ENCODE data around the gene GXYLT1.

Gene GXYLT1

GRCh38 chr12:42156232-42156631 lies 11.6 kb upstream of the GXYLT1 start:
- Histone ChIP-seq H3K27me3 (ENCODE audit: insufficient read depth, low read length, poor library complexity, severe bottlenecking) (no peaks in the 10 kb centered on the region), H3K79me2 (ENCODE audit: insufficient read depth, low read length) (no peaks in the 10 kb centered on the region)

GRCh38 chr12:42145552-42146215 lies 1.0 kb upstream of the GXYLT1 start:
- TF ChIP-seq EZH2phosphoT487 (IDR thresholded peaks at IDR 0.05; ENCODE audit: borderline replicate concordance) (no peak), CTCF (conservative IDR thresholded peaks at IDR 0.05; ENCODE audit: low read length) (peak; percentile 35; the same call in 1 of the 2 replicates)
- Histone ChIP-seq H3F3A (ENCODE audit: low read depth) (no peaks in the 10 kb centered on the region), H3K9me2 (replicated peaks; ENCODE audit: low read depth, low read length) (no peaks in the 10 kb centered on the region), H3K9ac (ENCODE audit: low read depth, low read length, poor library complexity, severe bottlenecking) (peak overlapping the region; percentile 69), H3K4me3 (ENCODE audit: low read length, poor library complexity, severe bottlenecking) (peak overlapping the region; percentile 77), H2AFZ (ENCODE audit: low read length) (peak overlapping the region; percentile 85), H3K36me3 (ENCODE audit: insufficient read depth, low read length) (no peaks in the 10 kb centered on the region), H3K4me2 (ENCODE audit: low read depth, low read length, poor library complexity, severe bottlenecking) (peak overlapping the region; percentile 78), H4K20me1 (ENCODE audit: insufficient read depth, low read length, poor library complexity, severe bottlenecking) (peaks cover 33% of the 10 kb centered on the region), H3K9me3 (ENCODE audit: insufficient read depth, low read depth, low read length) (no peaks in the 10 kb centered on the region), H3K4me1 (ENCODE audit: insufficient read depth, low read length, poor library complexity, severe bottlenecking) (peaks cover 28% of the 10 kb centered on the region), H3K27me3 (ENCODE audit: insufficient read depth, low read length, poor library complexity, severe bottlenecking) (no peaks in the 10 kb centered on the region), H3K79me2 (ENCODE audit: insufficient read depth, low read length) (peaks cover 40% of the 10 kb centered on the region)

More at GRCh38 chr12:42156232-42156631, 11.6 kb upstream of the GXYLT1 start:
- no peak overlapping the region for H3K4me3 ChIP-seq (ENCODE audit: low read length, poor library complexity, severe bottlenecking)
- H2AFZ ChIP-seq (ENCODE audit: low read length), result no peak overlapping the region
- TF ChIP-seq CTCF (conservative IDR thresholded peaks at IDR 0.05; ENCODE audit: low read length) (no peak), EZH2phosphoT487 (IDR thresholded peaks at IDR 0.05; ENCODE audit: borderline replicate concordance) (no peak)
- H3K4me2 ChIP-seq (ENCODE audit: low read depth, low read length, poor library complexity, severe bottlenecking), result no peak overlapping the region
- no peaks in the 10 kb centered on the region for H3K9me3 ChIP-seq (ENCODE audit: insufficient read depth, low read depth, low read length)
- no peaks in the 10 kb centered on the region for H3K9me2 ChIP-seq (replicated peaks; ENCODE audit: low read depth, low read length)
- peaks cover 44% of the 10 kb centered on the region for H3K36me3 ChIP-seq (ENCODE audit: insufficient read depth, low read length)
- H3F3A ChIP-seq (ENCODE audit: low read depth), result no peaks in the 10 kb centered on the region
- peaks cover 2% of the 10 kb centered on the region for H3K4me1 ChIP-seq (ENCODE audit: insufficient read depth, low read length, poor library complexity, severe bottlenecking)
- H4K20me1 ChIP-seq (ENCODE audit: insufficient read depth, low read length, poor library complexity, severe bottlenecking), result no peaks in the 10 kb centered on the region
- no peak overlapping the region for H3K9ac ChIP-seq (ENCODE audit: low read depth, low read length, poor library complexity, severe bottlenecking)

- H3K9me2 ChIP-seq (replicated peaks; ENCODE audit: low read depth, low read length), result no peaks in the 10 kb centered on the region
- H3K27me3 ChIP-seq (ENCODE audit: insufficient read depth, low read length, poor library complexity, severe bottlenecking), result no peaks in the 10 kb centered on the region
- TF ChIP-seq CTCF (conservative IDR thresholded peaks at IDR 0.05; ENCODE audit: low read length) (no peak), EZH2phosphoT487 (IDR thresholded peaks at IDR 0.05; ENCODE audit: borderline replicate concordance) (no peak)
- peak overlapping the region; percentile 69 for H3K9ac ChIP-seq (ENCODE audit: low read depth, low read length, poor library complexity, severe bottlenecking)
- H2AFZ ChIP-seq (ENCODE audit: low read length), result peak overlapping the region; percentile 85
- H3K4me2 ChIP-seq (ENCODE audit: low read depth, low read length, poor library complexity, severe bottlenecking), result peak overlapping the region; percentile 78
- no peaks in the 10 kb centered on the region for H3K36me3 ChIP-seq (ENCODE audit: insufficient read depth, low read length)
- no peaks in the 10 kb centered on the region for H3F3A ChIP-seq (ENCODE audit: low read depth)
- H4K20me1 ChIP-seq (ENCODE audit: insufficient read depth, low read length, poor library complexity, severe bottlenecking), result peaks cover 35% of the 10 kb centered on the region
- H3K4me1 ChIP-seq (ENCODE audit: insufficient read depth, low read length, poor library complexity, severe bottlenecking), result peaks cover 33% of the 10 kb centered on the region
- peak overlapping the region; percentile 77 for H3K4me3 ChIP-seq (ENCODE audit: low read length, poor library complexity, severe bottlenecking)
- H3K9me3 ChIP-seq (ENCODE audit: insufficient read depth, low read depth, low read length), result no peaks in the 10 kb centered on the region
- H3K79me2 ChIP-seq (ENCODE audit: insufficient read depth, low read length), result peaks cover 45% of the 10 kb centered on the region
These were observed 499 bp upstream of the GXYLT1 start for GRCh38 chr12:42145197-42145549.
